DND-41 (cell line): ENCODE measurements around the gene CCBE1.

ENCODE experiments used
- EZH2 ChIP-seq: IDR thresholded peaks from 3 replicates; pipeline ENCODE4 v1.6.1; 2012; ENCODE audit warnings: borderline replicate concordance, low read depth, mild to moderate bottlenecking, moderate library complexity, low read length, inconsistent platforms; ENCODE audit not compliant: severe bottlenecking
- TF ChIP-seq, protein P1 (sequence below): IDR thresholded peaks from 2 replicates; pipeline ENCODE4 v1.5.1; 2012; ENCODE audit warnings: borderline replicate concordance, low read length, moderate library complexity, mild to moderate bottlenecking; ENCODE audit not compliant: poor library complexity, severe bottlenecking; ENCODE audit errors: extremely low read depth

DNA sequence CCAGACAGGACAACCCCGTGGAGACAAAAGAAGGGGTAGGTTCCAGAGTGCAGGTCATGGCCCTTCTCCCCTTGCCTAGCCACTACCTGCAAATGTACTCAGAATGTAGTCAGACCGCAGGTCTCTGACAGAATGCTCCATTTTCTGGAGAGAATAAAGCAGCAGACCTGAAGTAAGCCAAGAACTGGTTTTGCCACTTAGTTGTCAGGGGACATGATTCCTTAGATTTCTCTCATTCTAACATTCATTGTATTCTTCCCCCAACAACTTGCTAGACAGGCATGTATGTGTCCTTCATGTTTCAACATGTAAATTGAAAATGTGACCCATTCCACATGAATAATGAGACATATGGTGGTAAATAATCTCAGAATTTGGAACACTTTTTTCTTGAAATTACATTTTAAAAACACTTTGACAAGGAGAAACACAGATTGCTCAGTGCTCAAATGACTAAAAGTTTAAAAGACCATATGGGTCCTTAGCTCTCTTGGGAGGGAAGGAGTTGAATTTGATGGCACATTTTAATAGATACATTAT lies 142.4 kb downstream of the CCBE1 start:
- TF ChIP-seq, protein P1, sequence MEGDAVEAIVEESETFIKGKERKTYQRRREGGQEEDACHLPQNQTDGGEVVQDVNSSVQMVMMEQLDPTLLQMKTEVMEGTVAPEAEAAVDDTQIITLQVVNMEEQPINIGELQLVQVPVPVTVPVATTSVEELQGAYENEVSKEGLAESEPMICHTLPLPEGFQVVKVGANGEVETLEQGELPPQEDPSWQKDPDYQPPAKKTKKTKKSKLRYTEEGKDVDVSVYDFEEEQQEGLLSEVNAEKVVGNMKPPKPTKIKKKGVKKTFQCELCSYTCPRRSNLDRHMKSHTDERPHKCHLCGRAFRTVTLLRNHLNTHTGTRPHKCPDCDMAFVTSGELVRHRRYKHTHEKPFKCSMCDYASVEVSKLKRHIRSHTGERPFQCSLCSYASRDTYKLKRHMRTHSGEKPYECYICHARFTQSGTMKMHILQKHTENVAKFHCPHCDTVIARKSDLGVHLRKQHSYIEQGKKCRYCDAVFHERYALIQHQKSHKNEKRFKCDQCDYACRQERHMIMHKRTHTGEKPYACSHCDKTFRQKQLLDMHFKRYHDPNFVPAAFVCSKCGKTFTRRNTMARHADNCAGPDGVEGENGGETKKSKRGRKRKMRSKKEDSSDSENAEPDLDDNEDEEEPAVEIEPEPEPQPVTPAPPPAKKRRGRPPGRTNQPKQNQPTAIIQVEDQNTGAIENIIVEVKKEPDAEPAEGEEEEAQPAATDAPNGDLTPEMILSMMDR, result no peak
- TF ChIP-seq EZH2, result no peak
